Measurements from ENCODE around the gene PRR20G. TPM values are rescaled to one million over a fixed set of nuclear protein-coding genes. Genes with fewer than 3 reads are reported as not detected.

The PRR20G gene
- total and polyA plus RNA-seq, 2 donors (not counting 1 experiment from before 2014, with no cell fraction given) = not detected

DNA sequence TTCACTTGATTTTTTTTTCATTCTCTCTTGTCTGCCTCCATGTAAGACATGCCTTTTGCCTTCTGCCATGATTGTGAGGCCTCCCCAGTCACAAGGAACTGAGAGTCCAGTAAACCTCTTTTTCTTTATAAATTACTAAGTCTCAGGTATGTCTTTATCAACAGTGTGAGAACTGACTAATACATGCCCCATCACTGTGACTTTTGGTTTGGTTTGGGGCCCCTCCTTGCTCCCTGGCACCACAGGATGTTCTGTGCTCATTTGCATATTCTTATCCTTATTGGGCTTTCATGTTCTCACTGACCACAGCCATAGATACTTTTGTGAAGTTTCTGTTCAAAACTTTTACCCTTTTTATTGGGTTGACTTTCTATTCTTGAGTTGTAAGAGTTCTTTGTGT is 3.8 kb upstream of the PRR20G start:
- H3K9me3 ChIP-seq (ENCODE audit: control insufficient read depth, insufficient read depth, low read depth, low read length) = no peaks in the 10 kb centered on the region
- H3K27ac ChIP-seq (ENCODE audit: insufficient read depth, low read length) = no peak overlapping the region
- H3K4me2 ChIP-seq (ENCODE audit: extremely low read depth, insufficient read depth, low read length) = no peak overlapping the region
- no peak overlapping the region for H2AFZ ChIP-seq (ENCODE audit: low read length)
- H3K9ac ChIP-seq (ENCODE audit: insufficient read depth, low read length) = no peak overlapping the region
- H3K79me2 ChIP-seq (ENCODE audit: control insufficient read depth, insufficient read depth, low read length) = no peaks in the 10 kb centered on the region
- no peak for DNase-seq (ENCODE audit: low read depth in 2 of 2)
- TF ChIP-seq, protein P1, sequence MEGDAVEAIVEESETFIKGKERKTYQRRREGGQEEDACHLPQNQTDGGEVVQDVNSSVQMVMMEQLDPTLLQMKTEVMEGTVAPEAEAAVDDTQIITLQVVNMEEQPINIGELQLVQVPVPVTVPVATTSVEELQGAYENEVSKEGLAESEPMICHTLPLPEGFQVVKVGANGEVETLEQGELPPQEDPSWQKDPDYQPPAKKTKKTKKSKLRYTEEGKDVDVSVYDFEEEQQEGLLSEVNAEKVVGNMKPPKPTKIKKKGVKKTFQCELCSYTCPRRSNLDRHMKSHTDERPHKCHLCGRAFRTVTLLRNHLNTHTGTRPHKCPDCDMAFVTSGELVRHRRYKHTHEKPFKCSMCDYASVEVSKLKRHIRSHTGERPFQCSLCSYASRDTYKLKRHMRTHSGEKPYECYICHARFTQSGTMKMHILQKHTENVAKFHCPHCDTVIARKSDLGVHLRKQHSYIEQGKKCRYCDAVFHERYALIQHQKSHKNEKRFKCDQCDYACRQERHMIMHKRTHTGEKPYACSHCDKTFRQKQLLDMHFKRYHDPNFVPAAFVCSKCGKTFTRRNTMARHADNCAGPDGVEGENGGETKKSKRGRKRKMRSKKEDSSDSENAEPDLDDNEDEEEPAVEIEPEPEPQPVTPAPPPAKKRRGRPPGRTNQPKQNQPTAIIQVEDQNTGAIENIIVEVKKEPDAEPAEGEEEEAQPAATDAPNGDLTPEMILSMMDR (conservative IDR thresholded peaks at IDR 0.05 in 1 of 2, IDR thresholded peaks at IDR 0.05 in 1 of 2; ENCODE audit: low read depth in 1 of 2, low read length in 2 of 2) = no peak
- TF ChIP-seq EZH2 (IDR thresholded peaks at IDR 0.05; ENCODE audit: low read length, missing control alignments) = no peak
- no peaks in the 10 kb centered on the region for H4K20me1 ChIP-seq (ENCODE audit: control insufficient read depth, extremely low read depth, insufficient read depth, low read length)
- H3K4me1 ChIP-seq (ENCODE audit: control insufficient read depth, extremely low read depth, insufficient read depth, low read length) = no peaks in the 10 kb centered on the region
- H3K36me3 ChIP-seq (ENCODE audit: control insufficient read depth, insufficient read depth, low read length) = no peaks in the 10 kb centered on the region
- no peak overlapping the region for H3K4me3 ChIP-seq (replicated peaks in 1 of 4; ENCODE audit: control extremely low read depth in 1 of 4, insufficient read depth in 1 of 4, low read depth in 3 of 4, low read length in 4 of 4)
- no peaks in the 10 kb centered on the region for H3K27me3 ChIP-seq (ENCODE audit: control insufficient read depth, insufficient read depth, low read length)

DNA sequence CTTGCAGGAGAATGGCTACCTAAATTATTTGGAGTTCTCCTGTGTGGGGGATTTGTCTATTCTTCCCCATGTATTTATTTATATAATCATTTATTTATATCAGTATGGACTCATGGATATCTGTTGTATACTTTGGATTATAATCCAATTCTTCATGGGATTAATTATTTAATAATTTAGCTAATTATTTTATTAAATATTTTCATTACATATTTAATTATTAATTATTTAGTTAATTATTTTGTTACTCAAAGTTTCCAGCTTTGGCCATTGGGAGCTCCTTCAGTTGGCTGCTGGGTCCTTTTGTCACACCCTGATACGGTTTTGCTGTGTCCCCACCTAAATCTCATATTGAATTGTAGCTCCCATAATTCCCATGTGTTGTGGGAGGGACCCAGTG is 3.3 kb upstream of the PRR20G start:
- TF ChIP-seq, protein P1 (conservative IDR thresholded peaks at IDR 0.05 in 1 of 2, IDR thresholded peaks at IDR 0.05 in 1 of 2; ENCODE audit: low read depth in 1 of 2, low read length in 2 of 2) = no peak
- TF ChIP-seq EZH2 (IDR thresholded peaks at IDR 0.05; ENCODE audit: low read length, missing control alignments) = no peak
- Histone ChIP-seq H3K27me3 (ENCODE audit: control insufficient read depth, insufficient read depth, low read length) (no peaks in the 10 kb centered on the region), H3K4me2 (ENCODE audit: extremely low read depth, insufficient read depth, low read length) (no peak overlapping the region), H3K79me2 (ENCODE audit: control insufficient read depth, insufficient read depth, low read length) (no peaks in the 10 kb centered on the region), H3K9ac (ENCODE audit: insufficient read depth, low read length) (no peak overlapping the region), H3K36me3 (ENCODE audit: control insufficient read depth, insufficient read depth, low read length) (no peaks in the 10 kb centered on the region), H3K27ac (ENCODE audit: insufficient read depth, low read length) (no peak overlapping the region), H2AFZ (ENCODE audit: low read length) (no peak overlapping the region), H3K4me1 (ENCODE audit: control insufficient read depth, extremely low read depth, insufficient read depth, low read length) (no peaks in the 10 kb centered on the region), H3K9me3 (ENCODE audit: control insufficient read depth, insufficient read depth, low read depth, low read length) (no peaks in the 10 kb centered on the region), H4K20me1 (ENCODE audit: control insufficient read depth, extremely low read depth, insufficient read depth, low read length) (no peaks in the 10 kb centered on the region), H3K4me3 (replicated peaks in 1 of 4; ENCODE audit: control extremely low read depth in 1 of 4, insufficient read depth in 1 of 4, low read depth in 3 of 4, low read length in 4 of 4) (no peak overlapping the region)
- no peak for DNase-seq (ENCODE audit: low read depth in 2 of 2)

DNA sequence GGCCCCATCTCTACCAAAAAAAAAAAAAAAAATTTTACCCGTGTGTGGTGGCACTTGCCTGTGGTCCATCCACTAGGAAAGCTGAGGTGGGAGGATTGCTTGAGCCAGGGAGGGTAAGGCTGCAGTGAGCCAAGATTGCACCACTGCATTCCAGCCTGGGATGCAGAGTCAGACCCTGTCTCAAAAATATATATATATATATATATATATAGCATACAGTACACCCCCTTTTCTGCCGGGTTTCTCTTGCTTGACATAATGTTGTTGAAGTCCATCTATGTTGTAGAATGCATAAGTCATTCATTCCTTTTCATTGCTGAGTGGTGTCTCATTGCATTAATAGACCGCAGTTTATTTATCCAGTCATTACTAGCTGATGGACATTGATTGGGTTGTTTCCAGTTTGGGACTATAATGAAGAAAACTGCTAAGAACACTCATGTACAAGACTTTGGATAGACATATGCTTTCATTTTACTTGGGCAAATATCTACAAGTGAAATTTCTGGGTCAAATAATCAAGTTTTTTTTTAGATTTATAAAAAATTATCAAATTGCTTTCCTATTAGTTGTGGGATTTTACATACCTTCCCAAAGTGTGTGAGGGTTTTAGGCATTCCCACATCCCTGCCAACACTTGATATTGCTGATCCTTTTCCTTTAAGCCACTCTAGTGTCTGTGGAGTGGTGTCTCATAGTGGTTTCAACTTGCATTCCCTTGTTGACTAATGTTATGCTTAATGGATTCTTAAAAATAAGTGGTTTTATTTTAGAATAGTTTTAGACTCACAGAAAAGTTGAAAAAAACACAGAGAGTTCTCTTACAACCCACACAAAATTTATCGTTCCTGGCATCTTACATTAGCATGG is 2.1 kb upstream of the PRR20G start:
- H3K4me3 ChIP-seq (replicated peaks in 1 of 4; ENCODE audit: control extremely low read depth in 1 of 4, insufficient read depth in 1 of 4, low read depth in 3 of 4, low read length in 4 of 4) = no peak overlapping the region
- no peaks in the 10 kb centered on the region for H3K4me1 ChIP-seq (ENCODE audit: control insufficient read depth, extremely low read depth, insufficient read depth, low read length)
- no peaks in the 10 kb centered on the region for H3K9me3 ChIP-seq (ENCODE audit: control insufficient read depth, insufficient read depth, low read depth, low read length)
- no peaks in the 10 kb centered on the region for H3K27me3 ChIP-seq (ENCODE audit: control insufficient read depth, insufficient read depth, low read length)
- peak in 1 of 2 donors; percentile 45 for DNase-seq (ENCODE audit: low read depth in 2 of 2)
- no peak overlapping the region for H3K4me2 ChIP-seq (ENCODE audit: extremely low read depth, insufficient read depth, low read length)
- no peak overlapping the region for H2AFZ ChIP-seq (ENCODE audit: low read length)
- H3K36me3 ChIP-seq (ENCODE audit: control insufficient read depth, insufficient read depth, low read length) = no peaks in the 10 kb centered on the region
- H3K9ac ChIP-seq (ENCODE audit: insufficient read depth, low read length) = no peak overlapping the region
- TF ChIP-seq, protein P1 (conservative IDR thresholded peaks at IDR 0.05 in 1 of 2, IDR thresholded peaks at IDR 0.05 in 1 of 2; ENCODE audit: low read depth in 1 of 2, low read length in 2 of 2) = no peak
- no peak for TF ChIP-seq EZH2 (IDR thresholded peaks at IDR 0.05; ENCODE audit: low read length, missing control alignments)
- no peak overlapping the region for H3K27ac ChIP-seq (ENCODE audit: insufficient read depth, low read length)
- no peaks in the 10 kb centered on the region for H3K79me2 ChIP-seq (ENCODE audit: control insufficient read depth, insufficient read depth, low read length)
- no peaks in the 10 kb centered on the region for H4K20me1 ChIP-seq (ENCODE audit: control insufficient read depth, extremely low read depth, insufficient read depth, low read length)

Measured in fibroblast of lung (primary cell).